ENCODE data around the gene KANSL1L. TPM values are rescaled to one million over a fixed set of nuclear protein-coding genes. Genes with fewer than 3 reads are reported as not detected.

The KANSL1L gene
- total RNA-seq, 6 donors from 2014 or later, result 26.7 to 164 (median 46.7) TPM

DNA sequence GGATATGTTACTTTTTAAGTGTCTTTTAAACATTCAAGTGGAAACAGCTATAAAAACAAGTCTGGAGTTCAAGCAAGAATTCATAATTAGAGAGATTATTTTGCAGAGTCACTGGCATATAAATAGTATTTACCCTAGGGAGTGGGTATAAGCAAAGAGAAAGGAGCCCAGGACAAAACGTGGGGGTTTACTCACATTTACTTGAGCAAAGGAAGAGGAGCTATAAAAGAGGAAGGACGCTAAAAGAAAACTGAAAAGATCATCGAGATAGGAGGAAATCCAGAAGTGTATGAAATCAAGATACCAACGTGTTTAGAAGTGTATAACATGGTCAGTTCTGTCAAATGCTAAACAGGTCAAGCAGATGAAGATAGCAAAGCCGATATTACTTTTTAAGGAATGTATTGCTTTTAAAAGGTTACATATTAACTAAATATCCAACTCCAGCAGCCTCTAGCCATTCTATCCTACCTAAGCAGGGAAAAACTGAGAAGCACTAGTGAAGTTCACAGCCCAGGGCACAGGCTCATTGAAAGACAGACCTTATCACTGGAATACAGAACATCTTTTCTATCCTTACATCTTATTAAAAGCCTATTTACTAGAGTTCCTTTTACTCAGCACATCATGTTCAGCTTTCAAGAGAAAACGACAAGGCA lies 8.6 kb downstream of the KANSL1L start:
- H3K4me1 ChIP-seq, result peaks cover 12 to 20% (median 17%) of the 10 kb centered on the region in 4 donors
- ATAC-seq (ENCODE audit: low FRiP score in 2 of 2) (no peak), DNase-seq (no peak)
- H3K27ac ChIP-seq, result no peak overlapping the region
- TF ChIP-seq POLR2AphosphoS5 (IDR thresholded peaks at IDR 0.05) (no peak), POLR2A (IDR thresholded peaks at IDR 0.05) (no peak), CTCF (IDR thresholded peaks at IDR 0.05) (no peak), EP300 (IDR thresholded peaks at IDR 0.05) (no peak)
- H3K9me3 ChIP-seq, result no peaks in the 10 kb centered on the region
- no peaks in the 10 kb centered on the region for H3K36me3 ChIP-seq
- WGBS, 2 donors, result 38 to 39% methylated on average over 6 of the region's 6 CpGs
- no peak overlapping the region for H3K4me3 ChIP-seq
- H3K27me3 ChIP-seq, result no peaks in the 10 kb centered on the region

GRCh38 chr2:210159059-210159458 lies 12.2 kb downstream of the KANSL1L start:
- peaks cover 0 to 6% (median 2%) of the 10 kb centered on the region in 4 donors for H3K4me1 ChIP-seq
- no peak overlapping the region for H3K27ac ChIP-seq
- no peaks in the 10 kb centered on the region for H3K9me3 ChIP-seq
- ATAC-seq (ENCODE audit: low FRiP score in 2 of 2), result no peak
- H3K4me3 ChIP-seq, result no peak overlapping the region
- 88 to 91% methylated on average over 3 of the region's 3 CpGs for WGBS, 2 donors
- TF ChIP-seq POLR2A (IDR thresholded peaks at IDR 0.05) (no peak), CTCF (IDR thresholded peaks at IDR 0.05) (no peak), EP300 (IDR thresholded peaks at IDR 0.05) (no peak), POLR2AphosphoS5 (IDR thresholded peaks at IDR 0.05) (no peak)
- no peaks in the 10 kb centered on the region for H3K27me3 ChIP-seq
- H3K36me3 ChIP-seq, result peaks cover 0 to 7% (median 0%) of the 10 kb centered on the region in 4 donors
- no peak for DNase-seq

DNA sequence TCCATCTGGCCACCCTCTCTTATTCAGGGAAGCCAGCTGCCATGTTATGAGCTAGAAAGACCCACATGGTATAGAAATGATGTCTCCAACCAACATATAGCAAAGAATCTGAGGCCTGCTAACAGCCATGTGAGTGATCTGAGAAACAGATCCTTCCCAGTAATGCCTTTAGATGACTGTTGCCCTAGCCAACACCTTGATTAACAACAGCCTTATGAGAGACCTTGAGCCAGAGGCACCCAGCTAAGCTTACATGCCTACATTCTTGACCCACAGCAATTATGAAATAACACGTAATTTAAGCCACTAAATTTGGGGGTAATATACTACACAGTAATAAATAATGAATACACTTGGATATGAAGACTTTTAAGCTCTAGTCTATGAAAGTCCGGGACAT lies 13.0 kb downstream of the KANSL1L start:
- no peak for DNase-seq
- no peak for ATAC-seq (ENCODE audit: low FRiP score in 2 of 2)
- no peaks in the 10 kb centered on the region for H3K9me3 ChIP-seq
- H3K4me3 ChIP-seq, result no peak overlapping the region
- H3K4me1 ChIP-seq, result peaks cover 0 to 6% (median 2%) of the 10 kb centered on the region in 4 donors
- no peaks in the 10 kb centered on the region for H3K27me3 ChIP-seq
- no peak overlapping the region for H3K27ac ChIP-seq
- H3K36me3 ChIP-seq, result peaks cover 0 to 16% (median 5%) of the 10 kb centered on the region in 4 donors
- 90 to 96% methylated on average over 2 of the region's 2 CpGs for WGBS, 2 donors
- TF ChIP-seq CTCF (IDR thresholded peaks at IDR 0.05) (no peak), POLR2AphosphoS5 (IDR thresholded peaks at IDR 0.05) (no peak), POLR2A (IDR thresholded peaks at IDR 0.05) (no peak), EP300 (IDR thresholded peaks at IDR 0.05) (no peak)

DNA sequence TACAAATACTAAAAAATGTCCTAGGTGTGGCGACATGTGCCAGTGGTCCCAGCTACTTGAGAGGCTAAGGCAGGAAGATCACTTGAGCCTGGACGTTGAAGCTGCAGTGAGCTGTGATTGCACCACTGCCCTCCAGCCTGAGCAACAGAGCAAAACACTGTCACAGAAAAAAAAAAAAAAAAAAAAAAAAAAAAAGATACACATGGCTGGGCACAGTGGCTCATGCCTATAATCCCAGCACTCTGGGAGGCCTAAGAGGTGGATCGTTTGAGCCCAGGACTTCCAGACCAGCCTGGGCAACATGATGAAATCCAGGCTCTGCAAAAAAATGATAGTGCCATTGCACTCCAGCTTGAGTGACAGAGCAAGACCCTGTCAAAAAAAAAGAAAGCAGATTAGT lies 13.7 kb downstream of the KANSL1L start:
- no peaks in the 10 kb centered on the region for H3K9me3 ChIP-seq
- H3K4me3 ChIP-seq, result no peak overlapping the region
- TF ChIP-seq CTCF (IDR thresholded peaks at IDR 0.05) (no peak), POLR2AphosphoS5 (IDR thresholded peaks at IDR 0.05) (no peak), EP300 (IDR thresholded peaks at IDR 0.05) (no peak), POLR2A (IDR thresholded peaks at IDR 0.05) (no peak)
- ATAC-seq (ENCODE audit: low FRiP score in 2 of 2) (no peak), DNase-seq (no peak)
- no peaks in the 10 kb centered on the region for H3K27me3 ChIP-seq
- no peak overlapping the region for H3K27ac ChIP-seq
- peaks cover 0 to 18% (median 8%) of the 10 kb centered on the region in 4 donors for H3K36me3 ChIP-seq
- H3K4me1 ChIP-seq, result no peaks in the 10 kb centered on the region
- 78 to 87% methylated on average over 3 of the region's 3 CpGs for WGBS, 2 donors

- DNase-seq (no peak), ATAC-seq (ENCODE audit: low FRiP score in 2 of 2) (no peak)
- Histone ChIP-seq H3K9me3 (no peaks in the 10 kb centered on the region), H3K27me3 (no peaks in the 10 kb centered on the region), H3K4me3 (no peak overlapping the region), H3K27ac (no peak overlapping the region), H3K36me3 (peaks cover 4 to 52% (median 16%) of the 10 kb centered on the region in 4 donors), H3K4me1 (no peaks in the 10 kb centered on the region)
- TF ChIP-seq POLR2A (IDR thresholded peaks at IDR 0.05) (no peak), EP300 (IDR thresholded peaks at IDR 0.05) (no peak), POLR2AphosphoS5 (IDR thresholded peaks at IDR 0.05) (no peak), CTCF (IDR thresholded peaks at IDR 0.05) (no peak)
Observed at GRCh38 chr2:210147614-210148013, 23.6 kb downstream of the KANSL1L start.
